Dendritic cell treated with granulocyte-macrophage colony-stimulating factor and Interleukin-4, amounts not matched to agents 40 ng/mL and 50 ng/mL, for 4 days (primary cell): ENCODE measurements around the gene C2CD4D.

Experiments
- H3K27ac Mint-ChIP-seq: one replicate; pipeline ENCODE4 v1.8.0; 2022; ENCODE audit warnings: mild to moderate bottlenecking, mixed read lengths
- H3K27me3 Mint-ChIP-seq: one replicate; pipeline ENCODE4 v1.8.0; 2022; ENCODE audit warnings: mild to moderate bottlenecking, mixed read lengths
- H3K36me3 Mint-ChIP-seq: one replicate; pipeline ENCODE4 v1.8.0; 2022; ENCODE audit warnings: low read depth, mixed read lengths
- H3K4me1 Mint-ChIP-seq: one replicate; pipeline ENCODE4 v1.8.0; 2022; ENCODE audit warnings: low read depth, mixed read lengths
- H3K4me3 Mint-ChIP-seq: one replicate; pipeline ENCODE4 v1.8.0; 2022; ENCODE audit warnings: mild to moderate bottlenecking, moderate library complexity, mixed read lengths
- H3K9me3 Mint-ChIP-seq: one replicate; pipeline ENCODE4 v1.8.0; 2022; ENCODE audit warnings: mixed read lengths
- intact Hi-C: fragments of 100-400 bp; cut with micrococcal nuclease; formaldehyde crosslinking; loops from one replicate; pipeline ENCODE4 v1.15.0; 2022

The C2CD4D gene

DNA sequence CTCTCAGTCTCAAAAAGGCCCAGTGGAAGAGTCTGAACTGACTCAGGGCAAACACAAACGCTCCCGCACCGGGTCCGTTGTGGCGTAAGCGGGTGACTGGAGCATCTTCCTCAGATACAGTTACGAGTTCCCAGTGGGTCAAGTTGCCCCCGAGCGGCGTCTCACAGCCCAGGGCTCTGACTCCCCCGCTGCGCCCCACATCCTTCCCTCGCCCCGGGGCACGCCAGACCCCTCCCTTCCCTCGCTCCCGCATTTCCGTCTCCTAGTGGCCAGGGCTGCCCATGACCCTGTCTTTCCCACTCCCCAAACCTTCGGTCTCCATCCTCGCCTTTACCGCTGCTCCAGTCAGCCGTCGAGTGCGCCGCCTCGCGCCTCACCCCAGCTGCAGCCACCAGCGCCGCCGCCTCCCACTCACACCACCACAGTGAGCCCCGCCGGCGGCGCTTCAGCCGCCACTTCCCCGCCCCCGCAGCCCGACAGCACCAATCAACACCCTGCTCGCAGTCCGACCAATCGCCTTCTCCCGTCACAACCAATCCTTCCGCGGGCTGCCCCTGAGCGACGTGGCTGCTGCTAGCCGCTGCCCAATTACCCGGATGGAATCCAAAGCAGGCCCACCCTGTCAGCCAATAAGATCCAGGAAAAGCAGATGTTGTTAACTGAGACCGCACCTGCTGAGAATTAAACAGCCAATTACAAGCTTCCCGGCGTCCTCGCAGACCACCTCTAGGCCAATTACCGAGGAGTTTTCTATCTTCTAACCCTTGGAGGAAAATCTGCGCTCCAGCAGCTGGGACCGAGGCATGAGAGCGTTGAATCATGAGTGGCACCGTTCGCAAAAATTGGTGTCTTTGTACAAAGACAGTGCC is 49.3 kb downstream of the C2CD4D start, which contains the start of gene TDRKH:
Gene TDRKH (minus strand): TSS at position 430 of the 869 bp plus-strand sequence. CDS start 7,478 bp downstream, outside the sequence.
- H3K4me1 Mint-ChIP-seq, result peaks cover 40% of the 10 kb centered on the region
- peak within 1 kb of the TSS; percentile 95 for H3K4me3 Mint-ChIP-seq
- intact Hi-C loops, result loop anchor here (2.0 kb wide), 1 partner anchor 28 kb away; the partner anchor contains the start of gene MRPL9
- H3K9me3 Mint-ChIP-seq, result no peaks in the 10 kb centered on the region
- peak within 1 kb of the TSS; percentile 91 for H3K27ac Mint-ChIP-seq
- H3K36me3 Mint-ChIP-seq, result peaks cover 41% of the 10 kb centered on the region
- H3K27me3 Mint-ChIP-seq, result no peaks in the 10 kb centered on the region
